ENCODE measurements around the gene DACT3. TPM values are rescaled to one million over a fixed set of nuclear protein-coding genes. Genes with fewer than 3 reads are reported as not detected.
A peak's percentile ranks its signal among the peaks of the same experiment; 100 is the strongest.

Gene DACT3
- total and polyA plus RNA-seq, 7 donors = 0.44 to 1.6 (median 0.76) TPM

- WGBS, 3 donors = 5 to 7% (median 6%) methylated on average over 19 of the region's 19 CpGs
- no peaks in the 10 kb centered on the region for H3K9me3 ChIP-seq
- peak overlapping the region; percentile 67 for H3K27ac ChIP-seq
- H3K27me3 ChIP-seq (ENCODE audit: insufficient read depth in 3 of 3, low read length in 2 of 3) = peaks cover 0 to 29% (median 5%) of the 10 kb centered on the region in 3 donors
- intact Hi-C loops (cut with DNase I) = loop anchor here (1.0 to 2.0 kb wide), 3 partner anchors 47 to 133 kb away; no protein-coding TSS in a partner anchor
- peaks cover 14% of the 10 kb centered on the region for H3K4me1 ChIP-seq
- H3K4me3 ChIP-seq = peak overlapping the region; percentile 70
- peak; percentile 90 for TF ChIP-seq CTCF (IDR thresholded peaks at IDR 0.05)
- H3K36me3 ChIP-seq (ENCODE audit: insufficient read depth in 1 of 2, low read depth in 1 of 2) = no peaks in the 10 kb centered on the region
- DNase-seq (peak; percentile 84 to 90), ATAC-seq (peak; percentile 71 to 84 (median 74))
Measured at GRCh38 chr19:46661735-46662592, 982 bp upstream of the DACT3 start.

- Histone ChIP-seq H3K27ac (peak overlapping the region; percentile 46), H3K9me3 (no peaks in the 10 kb centered on the region), H3K4me1 (peaks cover 14% of the 10 kb centered on the region), H3K4me3 (peak overlapping the region; percentile 70), H3K36me3 (ENCODE audit: insufficient read depth in 1 of 2, low read depth in 1 of 2) (no peaks in the 10 kb centered on the region), H3K27me3 (ENCODE audit: insufficient read depth in 3 of 3, low read length in 2 of 3) (peaks cover 0 to 34% (median 5%) of the 10 kb centered on the region in 3 donors)
- ATAC-seq (peak in 1 of 4 donors; percentile 39), DNase-seq (peak in 1 of 2 donors; percentile 41)
- TF ChIP-seq CTCF (IDR thresholded peaks at IDR 0.05) = no peak
- 0 to 1% (median 0%) methylated on average over 21 to 40 of the region's 40 CpGs for WGBS, 3 donors
- intact Hi-C loops (cut with DNase I) = no loop called here
Measured at GRCh38 chr19:46660551-46661019, 397 bp downstream of the DACT3 start.

GRCh38 chr19:46660008-46660517, 919 bp downstream of the DACT3 start:
- Histone ChIP-seq H3K36me3 (ENCODE audit: insufficient read depth in 1 of 2, low read depth in 1 of 2) (no peaks in the 10 kb centered on the region), H3K27ac (peak overlapping the region; percentile 46), H3K9me3 (no peaks in the 10 kb centered on the region), H3K4me1 (peaks cover 14% of the 10 kb centered on the region), H3K27me3 (ENCODE audit: insufficient read depth in 3 of 3, low read length in 2 of 3) (peaks cover 0 to 34% (median 5%) of the 10 kb centered on the region in 3 donors), H3K4me3 (peak overlapping the region; percentile 70)
- WGBS, 3 donors = 5 to 9% (median 7%) methylated on average over 13 to 14 of the region's 14 CpGs
- TF ChIP-seq CTCF (IDR thresholded peaks at IDR 0.05) = no peak
- no peak for ATAC-seq
- intact Hi-C loops (cut with DNase I) = no loop called here
- no peak for DNase-seq

- H3K27me3 ChIP-seq (ENCODE audit: insufficient read depth in 3 of 3, low read length in 2 of 3) = peaks cover 0 to 34% (median 5%) of the 10 kb centered on the region in 3 donors
- DNase-seq (peak in 1 of 2 donors; percentile 58), ATAC-seq (no peak)
- TF ChIP-seq CTCF (IDR thresholded peaks at IDR 0.05) = no peak
- WGBS, 3 donors = 6 to 10% (median 8%) methylated on average over 22 to 28 of the region's 28 CpGs
- H3K4me3 ChIP-seq = peak overlapping the region; percentile 70
- intact Hi-C loops (cut with DNase I) = no loop called here
- H3K36me3 ChIP-seq (ENCODE audit: insufficient read depth in 1 of 2, low read depth in 1 of 2) = no peaks in the 10 kb centered on the region
- H3K27ac ChIP-seq = no peak overlapping the region
- peaks cover 14% of the 10 kb centered on the region for H3K4me1 ChIP-seq
- H3K9me3 ChIP-seq = no peaks in the 10 kb centered on the region
Measured at GRCh38 chr19:46659151-46660007, 1.6 kb downstream of the DACT3 start.
